ENCODE data around the gene AUTS2.

DNA sequence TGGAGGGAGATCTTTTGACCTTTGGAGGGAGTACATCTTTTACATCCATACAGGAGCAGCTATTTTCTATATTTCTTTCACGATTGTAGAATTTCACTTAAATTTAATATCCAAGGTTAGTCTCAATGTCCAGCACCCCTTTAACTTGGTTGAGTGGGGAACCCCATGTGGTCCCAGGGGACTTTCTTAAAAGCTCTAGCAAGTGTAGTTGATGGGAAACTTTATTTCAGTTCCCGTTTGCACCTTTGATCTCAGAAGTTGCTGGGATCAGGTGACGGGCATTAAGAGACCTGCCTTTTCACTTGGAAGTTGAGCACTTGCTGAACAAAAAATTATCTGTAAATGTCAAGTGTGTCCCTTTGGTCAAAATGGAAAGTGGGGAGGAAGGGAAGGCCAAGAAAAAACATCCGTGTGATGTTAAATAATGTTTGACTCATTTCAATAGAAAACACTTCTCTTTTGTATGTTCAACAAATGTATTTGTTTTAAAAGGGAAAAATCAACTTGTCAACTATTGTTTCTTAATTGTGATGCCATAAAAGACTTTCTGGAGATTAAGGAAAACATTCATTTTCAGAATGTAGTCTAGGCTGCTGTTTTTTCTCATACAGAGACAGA, 1163.5 kb downstream of the AUTS2 start:
- no peak for TF ChIP-seq ZNF274 (IDR thresholded peaks at IDR 0.05; ENCODE audit: low read depth, low read length)
- no peak for TF ChIP-seq YY1 (IDR thresholded peaks at IDR 0.05; ENCODE audit: insufficient read depth, insufficient read length)
- no peak for TF ChIP-seq SUZ12 (IDR thresholded peaks at IDR 0.05; ENCODE audit: extremely low read depth, insufficient read depth, insufficient read length)
